ENCODE data around the gene TTC9C.

DNA sequence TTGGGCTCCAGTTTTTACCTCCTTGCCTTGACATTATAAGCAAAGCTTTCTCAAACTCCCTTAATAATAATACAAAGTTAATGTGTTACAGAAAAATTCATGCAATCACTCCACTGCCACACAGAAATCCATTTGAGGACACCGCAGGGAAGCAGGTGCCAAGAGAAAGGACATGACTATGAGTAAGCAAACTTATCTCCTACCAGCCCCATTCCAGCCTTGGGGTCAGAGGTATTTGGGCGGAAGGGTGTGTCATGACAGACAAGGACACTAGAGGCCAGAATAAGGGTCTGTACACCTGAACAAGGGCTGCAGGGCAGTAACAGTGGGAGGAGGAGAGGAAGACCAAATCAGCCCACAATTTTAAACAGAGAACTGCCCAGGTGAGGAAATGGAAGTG is 14.9 kb upstream of the TTC9C start:
- TF ChIP-seq IRF2 (CRISPR knock-in tag; IDR thresholded peaks at IDR 0.05; ENCODE audit: borderline replicate concordance, low read depth) (no peak), SP1 (CRISPR knock-in tag; conservative IDR thresholded peaks at IDR 0.05) (no peak), CREM (CRISPR knock-in tag; IDR thresholded peaks at IDR 0.05) (no peak), MYBL2 (CRISPR knock-in tag; IDR thresholded peaks at IDR 0.05) (no peak), NFE2L1 (CRISPR knock-in tag; IDR thresholded peaks at IDR 0.05) (no peak)
- TF ChIP-seq, protein P1, sequence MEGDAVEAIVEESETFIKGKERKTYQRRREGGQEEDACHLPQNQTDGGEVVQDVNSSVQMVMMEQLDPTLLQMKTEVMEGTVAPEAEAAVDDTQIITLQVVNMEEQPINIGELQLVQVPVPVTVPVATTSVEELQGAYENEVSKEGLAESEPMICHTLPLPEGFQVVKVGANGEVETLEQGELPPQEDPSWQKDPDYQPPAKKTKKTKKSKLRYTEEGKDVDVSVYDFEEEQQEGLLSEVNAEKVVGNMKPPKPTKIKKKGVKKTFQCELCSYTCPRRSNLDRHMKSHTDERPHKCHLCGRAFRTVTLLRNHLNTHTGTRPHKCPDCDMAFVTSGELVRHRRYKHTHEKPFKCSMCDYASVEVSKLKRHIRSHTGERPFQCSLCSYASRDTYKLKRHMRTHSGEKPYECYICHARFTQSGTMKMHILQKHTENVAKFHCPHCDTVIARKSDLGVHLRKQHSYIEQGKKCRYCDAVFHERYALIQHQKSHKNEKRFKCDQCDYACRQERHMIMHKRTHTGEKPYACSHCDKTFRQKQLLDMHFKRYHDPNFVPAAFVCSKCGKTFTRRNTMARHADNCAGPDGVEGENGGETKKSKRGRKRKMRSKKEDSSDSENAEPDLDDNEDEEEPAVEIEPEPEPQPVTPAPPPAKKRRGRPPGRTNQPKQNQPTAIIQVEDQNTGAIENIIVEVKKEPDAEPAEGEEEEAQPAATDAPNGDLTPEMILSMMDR (IDR thresholded peaks at IDR 0.05): no peak
- TF ChIP-seq, protein P2, sequence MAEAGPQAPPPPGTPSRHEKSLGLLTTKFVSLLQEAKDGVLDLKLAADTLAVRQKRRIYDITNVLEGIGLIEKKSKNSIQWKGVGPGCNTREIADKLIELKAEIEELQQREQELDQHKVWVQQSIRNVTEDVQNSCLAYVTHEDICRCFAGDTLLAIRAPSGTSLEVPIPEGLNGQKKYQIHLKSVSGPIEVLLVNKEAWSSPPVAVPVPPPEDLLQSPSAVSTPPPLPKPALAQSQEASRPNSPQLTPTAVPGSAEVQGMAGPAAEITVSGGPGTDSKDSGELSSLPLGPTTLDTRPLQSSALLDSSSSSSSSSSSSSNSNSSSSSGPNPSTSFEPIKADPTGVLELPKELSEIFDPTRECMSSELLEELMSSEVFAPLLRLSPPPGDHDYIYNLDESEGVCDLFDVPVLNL (CRISPR knock-in tag; IDR thresholded peaks at IDR 0.05; ENCODE audit: borderline replicate concordance, low read depth): no peak
